ENCODE results near the gene MAPRE3.
"Not testable (repeated sequence)": the region's sequence is repeated elsewhere in the genome, so short reads cannot be mapped to it uniquely, and the experiment has no call there.

MAPRE3 gene

DNA sequence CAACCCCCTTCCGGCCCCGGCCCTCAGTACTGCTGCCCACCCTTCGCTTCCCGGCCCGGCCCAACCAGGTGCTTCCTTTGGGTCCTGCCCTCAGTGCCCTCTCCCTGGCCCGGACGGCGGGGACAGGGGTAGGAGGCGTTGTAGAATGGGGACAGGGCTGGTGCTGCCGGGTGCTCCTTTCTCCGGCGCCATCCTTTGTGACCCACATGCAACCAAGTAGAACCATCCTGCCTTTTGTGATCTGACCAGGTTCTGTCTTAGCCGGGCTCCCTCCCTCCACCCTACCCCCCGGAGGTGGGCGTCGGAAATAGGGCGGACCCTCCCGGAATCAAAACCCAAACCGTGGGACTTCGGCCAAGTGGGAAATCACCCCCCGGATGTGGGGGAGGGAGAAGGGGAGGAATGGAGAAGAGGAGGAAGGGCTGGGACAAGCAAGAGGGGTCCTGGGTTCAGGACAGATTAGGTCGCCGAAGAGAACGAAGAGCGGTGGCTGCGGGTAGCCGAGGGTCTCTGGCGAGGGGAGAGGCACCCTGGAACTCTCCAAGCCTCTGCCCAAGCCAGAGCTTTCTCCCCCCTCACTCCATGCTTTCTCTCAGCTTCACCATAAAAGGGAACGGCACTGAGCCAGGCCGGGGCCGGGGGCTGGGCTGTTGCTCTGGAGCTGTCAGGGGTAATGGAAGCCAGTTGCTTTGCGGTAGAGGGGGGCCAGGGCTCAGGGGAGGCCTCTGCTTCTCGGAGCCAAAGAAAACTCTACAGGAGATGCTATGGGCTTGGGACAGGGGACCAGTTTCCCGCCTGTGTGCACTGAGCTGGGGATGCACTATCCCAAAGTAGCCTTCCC, 101.8 kb downstream of the MAPRE3 start:
- DNase-seq, result no peak

DNA sequence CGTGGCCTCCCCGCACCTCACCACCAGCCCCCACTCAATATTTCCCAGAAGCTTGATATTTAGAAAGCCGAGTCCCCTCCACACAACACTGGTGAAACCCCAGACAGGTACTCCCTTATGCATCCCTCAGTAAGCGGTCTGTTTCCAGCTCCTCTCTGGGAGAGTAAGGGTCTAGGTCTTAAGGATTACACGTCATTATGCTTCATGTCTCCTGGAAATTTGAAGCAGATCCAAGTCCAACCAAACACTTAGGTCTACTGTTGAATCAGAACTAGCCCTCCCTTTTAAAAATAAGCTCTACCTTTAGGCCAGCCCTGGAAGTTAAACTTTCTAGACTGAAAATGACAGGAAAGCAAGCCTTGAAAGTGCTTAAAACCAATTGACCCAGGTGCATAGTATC, 102.5 kb downstream of the MAPRE3 start:
- no peak for DNase-seq

DNA sequence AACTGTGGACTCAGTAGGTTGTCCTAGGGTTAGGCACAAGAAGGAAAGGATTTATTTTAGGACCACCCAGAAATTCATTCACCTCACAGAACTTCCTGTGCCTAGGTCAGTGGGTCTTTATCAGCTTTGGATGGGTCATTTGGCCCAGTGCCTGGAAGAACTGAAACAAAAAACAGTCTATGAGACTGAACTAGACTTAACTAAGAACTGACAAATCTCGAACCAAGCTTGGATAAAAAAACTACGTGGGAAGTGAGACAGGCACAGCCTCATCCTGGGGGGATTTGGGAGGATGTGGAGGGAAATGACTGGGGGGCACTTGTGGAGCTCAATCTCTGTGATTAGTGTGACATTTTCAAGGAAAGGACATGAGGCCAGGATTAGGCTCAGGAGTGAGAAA, 103.3 kb downstream of the MAPRE3 start:
- no peak for DNase-seq

DNA sequence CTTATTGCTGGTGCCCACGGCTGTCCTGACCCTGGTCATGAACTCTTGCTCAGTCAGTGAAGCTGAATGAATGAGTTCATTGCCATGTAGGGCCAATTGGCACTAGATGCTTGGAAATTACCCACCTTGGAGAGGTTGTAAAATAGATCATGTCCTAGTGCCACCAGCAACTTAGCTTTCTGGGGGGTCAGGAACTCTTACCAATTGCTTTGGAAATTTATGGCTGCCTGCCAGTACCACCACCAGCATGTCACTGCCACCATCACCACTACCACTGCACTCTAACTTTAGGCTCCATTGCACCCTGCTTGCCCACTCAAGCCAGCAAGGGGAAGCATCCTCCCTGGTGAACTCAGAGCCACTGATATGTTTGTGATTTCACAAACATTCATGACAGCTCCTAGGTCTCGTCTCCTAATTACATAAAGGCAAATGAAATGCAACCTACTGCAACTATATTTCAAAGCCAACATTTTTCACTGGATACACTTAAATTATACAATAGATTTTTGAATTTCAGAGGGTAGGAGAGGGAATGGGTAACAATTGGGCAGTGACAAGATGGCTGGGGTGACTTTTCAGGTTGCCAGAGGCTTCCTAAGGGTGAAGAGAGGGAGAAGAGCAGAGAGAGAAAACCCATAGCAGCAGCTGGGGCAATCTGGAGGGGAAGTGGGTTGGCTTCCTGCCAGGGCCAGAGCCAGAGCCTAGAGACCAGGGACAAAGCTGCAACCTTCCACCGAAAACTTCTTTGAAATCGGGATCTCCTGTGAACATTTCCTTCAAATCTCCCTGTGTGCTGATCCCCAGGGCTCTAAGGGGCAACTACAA, 104.5 kb downstream of the MAPRE3 start:
- peak; percentile 53 for DNase-seq

DNA sequence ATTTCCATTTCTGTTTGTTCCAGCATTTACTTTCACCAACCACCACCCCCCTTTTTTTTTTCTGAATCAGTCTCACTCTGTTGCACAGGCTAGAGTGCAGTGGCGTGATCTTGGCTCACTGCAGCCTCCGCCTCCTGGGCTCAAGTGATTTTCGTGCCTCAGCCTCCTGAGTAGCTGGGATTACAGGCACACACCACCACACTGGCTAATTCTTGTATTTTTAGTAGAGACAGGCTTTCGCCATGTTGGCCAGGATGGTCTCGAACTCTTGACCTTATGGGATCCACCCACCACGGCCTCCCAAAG, 105.1 kb downstream of the MAPRE3 start:
- DNase-seq, result not testable (repeated sequence)

DNA sequence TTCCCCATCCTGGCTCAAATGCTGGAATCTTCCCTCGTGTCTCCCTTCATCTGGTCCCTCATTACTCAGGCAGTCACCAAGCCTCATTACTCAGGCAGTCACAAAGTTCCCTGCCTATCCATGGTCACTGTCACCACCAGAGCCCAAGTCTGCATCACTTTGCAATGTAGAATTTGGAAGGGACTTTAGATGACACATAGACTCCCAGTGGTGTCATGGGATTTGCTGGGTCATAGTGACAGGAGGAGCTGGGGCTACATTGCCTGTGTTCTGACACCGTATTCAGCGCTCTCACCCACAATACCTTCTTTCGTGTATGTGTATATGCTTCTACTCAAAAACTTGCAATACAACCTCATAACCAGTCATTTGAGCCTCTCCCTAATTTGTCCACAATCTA, 105.9 kb downstream of the MAPRE3 start:
- no peak for DNase-seq

Measured in activated T-cell treated with anti-CD3 and anti-CD28 coated beads, Interleukin-2, amount 50 U/mL, for 1 hour (primary cell).